ENCODE data around the gene PCNX2.

DNA sequence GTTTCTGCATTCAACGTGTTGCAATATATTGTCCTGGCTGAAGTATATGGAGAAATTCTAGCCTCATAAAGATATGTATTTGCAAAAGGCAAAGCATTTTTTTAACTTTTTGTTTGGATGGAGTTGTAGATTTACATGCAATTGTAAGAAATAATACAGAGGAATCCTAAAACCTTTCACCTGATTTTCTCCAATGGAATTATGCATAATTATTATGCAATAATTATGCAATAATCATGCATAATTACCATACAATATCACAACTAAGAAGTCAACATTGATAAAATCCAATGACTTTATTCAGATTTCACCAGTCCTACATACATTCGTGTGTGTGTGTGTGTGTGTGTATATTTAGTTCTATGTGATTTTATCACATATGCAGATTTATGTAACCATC lies 24.5 kb upstream of the PCNX2 start:
- TF ChIP-seq, protein P1, sequence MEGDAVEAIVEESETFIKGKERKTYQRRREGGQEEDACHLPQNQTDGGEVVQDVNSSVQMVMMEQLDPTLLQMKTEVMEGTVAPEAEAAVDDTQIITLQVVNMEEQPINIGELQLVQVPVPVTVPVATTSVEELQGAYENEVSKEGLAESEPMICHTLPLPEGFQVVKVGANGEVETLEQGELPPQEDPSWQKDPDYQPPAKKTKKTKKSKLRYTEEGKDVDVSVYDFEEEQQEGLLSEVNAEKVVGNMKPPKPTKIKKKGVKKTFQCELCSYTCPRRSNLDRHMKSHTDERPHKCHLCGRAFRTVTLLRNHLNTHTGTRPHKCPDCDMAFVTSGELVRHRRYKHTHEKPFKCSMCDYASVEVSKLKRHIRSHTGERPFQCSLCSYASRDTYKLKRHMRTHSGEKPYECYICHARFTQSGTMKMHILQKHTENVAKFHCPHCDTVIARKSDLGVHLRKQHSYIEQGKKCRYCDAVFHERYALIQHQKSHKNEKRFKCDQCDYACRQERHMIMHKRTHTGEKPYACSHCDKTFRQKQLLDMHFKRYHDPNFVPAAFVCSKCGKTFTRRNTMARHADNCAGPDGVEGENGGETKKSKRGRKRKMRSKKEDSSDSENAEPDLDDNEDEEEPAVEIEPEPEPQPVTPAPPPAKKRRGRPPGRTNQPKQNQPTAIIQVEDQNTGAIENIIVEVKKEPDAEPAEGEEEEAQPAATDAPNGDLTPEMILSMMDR (IDR thresholded peaks at IDR 0.05) = no peak
- TF ChIP-seq POLR2A (IDR thresholded peaks at IDR 0.05) = no peak

Measured in heart left ventricle (tissue), 13 donors.